Right lobe of liver (tissue), 4 donors: ENCODE results near the gene ACOT4.

ENCODE experiments used
- CTCF ChIP-seq, 4 donors: fragments of 200-600 bp in 3 of 4; fragments of 450-650 bp in 1 of 4; IDR thresholded peaks; one replicate each; pipeline versions ENCODE4 v1.5.1 to v1.8.0; 2016 to 2022; ENCODE audit warnings: antibody characterized with exemption in 4 of 4, mild to moderate bottlenecking in 2 of 4
- POLR2A ChIP-seq: fragments of 450-650 bp; IDR thresholded peaks from one replicate; pipeline ENCODE4 v1.6.1; 2017; ENCODE audit warnings: antibody characterized with exemption, mild to moderate bottlenecking
- donor health status: DM: no; HTN: no; CAD: no.
- donor health status: DM: no; HTN: no; CAD: no.
- donor health status: DM: no; HTN: yes; CAD: no.

- TF ChIP-seq CTCF (IDR thresholded peaks at IDR 0.05): no peak
- no peak for TF ChIP-seq POLR2A
Observed at GRCh38 chr14:73613419-73613963, 21.8 kb downstream of the ACOT4 start.
